GM19324 (cell line): ENCODE measurements around the gene GBP6.
"Not testable (repeated sequence)": the region's sequence is repeated elsewhere in the genome, so short reads cannot be mapped to it uniquely, and the experiment has no call there.

Experiments
- ATAC-seq: cut with Tn5 transposase; IDR thresholded peaks from one replicate; pipeline ENCODE4 v1.9.1; 2021; ENCODE audit warnings: mild to moderate bottlenecking, moderate library complexity; ENCODE audit not compliant: unreplicated experiment, low FRiP score

GBP6 gene

DNA sequence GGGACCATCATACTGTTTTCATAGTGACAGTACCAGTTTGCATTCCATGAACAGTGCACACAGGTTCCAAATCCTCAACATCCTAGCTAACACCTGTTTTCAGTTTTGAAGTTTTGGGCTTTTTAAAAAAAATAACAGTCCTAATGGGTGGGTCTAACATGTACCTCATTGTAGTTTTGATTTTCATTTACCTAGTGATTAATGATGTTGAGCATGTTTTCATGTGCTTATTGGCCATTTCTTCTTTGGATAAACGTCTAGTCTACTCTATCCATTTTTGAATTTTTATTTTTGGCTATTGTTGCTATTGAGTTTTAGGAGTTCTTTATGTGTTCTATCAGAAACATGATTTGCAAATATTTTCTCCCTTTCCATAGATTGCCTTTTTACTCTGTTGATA, 3.4 kb downstream of the GBP6 start:
- ATAC-seq, result no peak

DNA sequence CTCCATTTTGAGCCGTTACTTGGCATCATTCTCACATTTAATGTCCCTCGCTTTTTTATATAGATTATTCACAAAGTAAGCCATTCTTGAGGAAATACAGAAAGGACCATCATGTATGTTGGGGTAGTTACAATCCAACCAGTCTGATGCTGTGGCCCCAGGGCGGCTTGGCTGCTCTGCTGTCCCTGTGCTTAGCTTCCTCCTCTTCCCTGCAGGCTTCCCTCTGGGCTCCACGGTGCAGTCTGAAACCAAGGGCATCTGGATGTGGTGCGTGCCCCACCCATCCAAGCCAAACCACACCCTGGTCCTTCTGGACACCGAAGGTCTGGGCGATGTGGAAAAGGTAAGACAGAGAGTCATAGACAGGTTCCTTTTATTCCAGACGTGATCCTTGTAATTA, 5.5 kb downstream of the GBP6 start:
- ATAC-seq, result no peak

DNA sequence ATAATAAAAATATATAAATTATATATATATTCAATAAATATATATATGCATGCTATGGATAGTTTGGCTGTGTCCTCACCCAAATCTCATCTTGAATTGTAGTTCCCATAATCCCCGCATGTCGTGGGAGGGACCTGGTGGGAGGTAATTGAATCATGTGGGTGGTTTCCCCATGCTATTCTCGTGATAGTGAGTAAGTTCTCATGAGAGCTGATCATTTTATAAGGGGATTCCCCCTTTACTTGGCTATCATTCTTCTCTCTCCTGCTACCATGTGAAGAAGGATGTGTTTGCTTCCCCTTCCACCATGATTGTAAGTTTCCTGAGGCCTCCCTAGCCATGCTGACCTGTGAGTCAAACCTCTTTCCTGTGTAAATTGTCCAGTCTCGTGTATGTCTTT, 10.0 kb downstream of the GBP6 start:
- not testable (repeated sequence) for ATAC-seq

DNA sequence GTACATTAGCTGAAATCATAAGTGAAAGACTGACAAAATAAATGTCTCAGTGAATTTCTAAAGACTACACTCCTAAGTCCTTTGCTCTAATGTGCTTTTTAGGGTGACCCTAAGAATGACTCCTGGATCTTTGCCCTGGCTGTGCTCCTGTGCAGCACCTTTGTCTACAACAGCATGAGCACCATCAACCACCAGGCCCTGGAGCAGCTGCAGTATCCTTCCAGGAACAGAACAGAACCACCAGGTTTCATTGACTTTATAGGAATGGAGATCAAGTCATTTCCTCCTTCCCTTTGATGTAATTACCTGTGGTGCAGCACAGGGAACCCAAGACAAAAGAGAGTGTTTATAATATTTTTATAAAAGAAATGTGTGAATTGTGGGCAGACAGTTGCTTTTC, 14.1 kb downstream of the GBP6 start:
- no peak for ATAC-seq

DNA sequence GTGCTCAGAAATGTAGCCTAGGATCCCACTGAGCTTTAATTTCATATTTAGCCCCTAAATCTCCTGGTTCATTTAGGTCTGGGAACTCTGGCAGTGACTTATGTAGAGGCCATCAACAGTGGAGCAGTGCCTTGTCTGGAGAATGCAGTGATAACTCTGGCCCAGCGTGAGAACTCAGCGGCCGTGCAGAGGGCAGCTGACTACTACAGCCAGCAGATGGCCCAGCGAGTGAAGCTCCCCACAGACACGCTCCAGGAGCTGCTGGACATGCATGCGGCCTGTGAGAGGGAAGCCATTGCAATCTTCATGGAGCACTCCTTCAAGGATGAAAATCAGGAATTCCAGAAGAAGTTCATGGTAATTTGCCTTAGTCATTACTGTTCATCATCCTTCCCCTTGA, 17.8 kb downstream of the GBP6 start:
- ATAC-seq, result no peak

DNA sequence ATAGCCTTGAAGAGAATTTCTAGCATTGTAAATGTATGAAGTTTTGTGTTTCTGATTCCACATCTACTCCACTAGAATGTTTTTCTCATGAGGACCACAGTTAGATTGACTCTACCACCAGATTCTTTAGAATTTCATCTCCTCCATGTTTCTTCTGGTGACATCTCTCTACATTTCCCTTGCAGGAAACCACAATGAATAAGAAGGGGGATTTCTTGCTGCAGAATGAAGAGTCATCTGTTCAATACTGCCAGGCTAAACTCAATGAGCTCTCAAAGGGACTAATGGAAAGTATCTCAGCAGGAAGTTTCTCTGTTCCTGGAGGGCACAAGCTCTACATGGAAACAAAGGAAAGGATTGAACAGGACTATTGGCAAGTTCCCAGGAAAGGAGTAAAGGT, 18.6 kb downstream of the GBP6 start:
- ATAC-seq, result no peak

DNA sequence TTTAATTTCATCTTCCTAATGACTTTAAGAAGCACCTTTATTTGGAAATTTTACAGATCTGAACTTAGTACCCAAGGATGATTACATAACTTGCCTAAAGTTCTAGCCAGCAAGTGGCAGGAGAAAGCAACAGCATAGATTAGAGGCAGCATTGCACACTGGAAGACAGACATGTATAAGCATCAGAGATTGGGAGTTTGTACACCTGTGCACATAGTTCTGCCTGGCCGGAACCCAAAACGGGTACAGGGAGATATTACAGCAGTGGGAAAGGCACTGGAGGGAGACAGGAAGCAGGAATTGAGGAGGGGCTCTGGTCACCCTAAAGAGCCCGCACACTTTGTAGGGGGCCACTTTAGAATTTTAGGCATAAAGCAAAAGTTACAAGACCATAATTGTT, 19.3 kb downstream of the GBP6 start:
- ATAC-seq, result no peak

DNA sequence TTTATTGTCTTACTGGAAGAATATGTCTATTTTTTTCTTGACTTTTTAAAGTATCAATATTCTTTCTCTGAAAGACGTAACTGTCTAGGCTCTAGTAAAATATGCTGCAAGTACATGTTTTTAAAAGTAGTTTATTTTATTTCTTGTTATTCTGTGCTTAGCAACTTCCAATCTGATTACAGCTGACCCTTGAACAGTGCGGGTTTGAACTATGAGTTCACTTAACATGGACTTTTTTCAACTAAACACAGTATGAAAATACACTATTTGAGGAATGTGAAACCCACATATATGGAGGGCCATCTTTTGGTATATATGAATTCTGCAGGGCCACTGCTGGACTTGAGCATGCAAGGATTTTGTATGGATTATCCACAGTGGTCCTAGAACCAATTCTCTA, 26.8 kb downstream of the GBP6 start:
- ATAC-seq, result no peak

DNA sequence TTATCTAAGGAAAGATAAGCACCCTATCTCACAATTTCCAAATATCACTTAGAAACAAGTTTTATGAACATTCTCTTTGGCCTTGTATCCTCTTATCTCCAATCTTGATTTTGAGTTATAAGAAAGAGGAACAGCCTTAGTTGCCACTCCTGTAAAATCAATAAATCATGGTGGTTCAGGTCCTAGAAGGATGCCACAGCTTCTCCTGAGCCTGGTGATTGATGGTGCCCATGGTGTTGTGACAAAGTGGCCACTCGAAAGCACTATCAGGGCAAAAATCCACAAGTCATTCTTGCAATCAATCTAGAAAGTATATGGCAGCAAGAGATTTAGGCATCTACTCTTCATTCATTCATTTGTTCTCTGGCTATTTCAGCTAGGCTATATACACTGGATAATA, 27.8 kb downstream of the GBP6 start:
- no peak for ATAC-seq

DNA sequence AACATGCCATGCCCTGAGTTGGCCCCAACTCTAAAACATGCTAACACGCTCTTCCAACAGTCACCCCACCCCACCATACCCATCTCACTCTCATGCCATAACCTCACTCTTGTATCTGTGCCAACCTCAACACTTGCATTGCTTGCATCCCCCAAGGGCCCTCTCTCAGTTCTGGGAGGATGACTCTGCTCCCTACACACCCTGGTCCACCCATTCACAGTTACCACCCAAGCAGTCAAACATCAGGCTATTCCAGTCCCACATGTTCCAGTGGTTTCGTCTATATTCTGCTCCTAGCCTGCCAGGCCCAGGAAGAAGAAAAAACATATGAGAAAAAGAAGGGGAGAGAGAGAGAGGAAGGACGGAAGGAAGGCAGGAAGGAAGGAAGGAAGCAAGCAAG, 31.0 kb downstream of the GBP6 start:
- ATAC-seq, result no peak

DNA sequence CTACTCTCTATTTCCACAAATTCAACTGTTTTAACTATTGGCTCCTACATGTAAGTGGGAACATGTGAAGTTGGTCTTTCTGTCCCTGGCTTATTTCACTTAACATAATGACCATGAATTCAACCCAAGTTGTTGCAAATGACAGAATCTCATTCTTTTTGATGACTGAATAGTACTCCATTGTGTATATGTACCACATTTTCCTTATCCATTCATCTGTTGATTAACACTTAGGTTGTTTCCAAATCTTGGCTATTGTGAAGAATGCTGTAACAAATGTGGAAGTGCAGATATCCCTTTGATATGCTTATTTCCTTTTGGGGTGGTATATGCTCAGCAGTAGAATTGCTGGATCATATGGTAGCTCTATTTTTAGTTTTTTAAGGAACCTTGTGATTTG, 33.0 kb downstream of the GBP6 start:
- ATAC-seq, result no peak

DNA sequence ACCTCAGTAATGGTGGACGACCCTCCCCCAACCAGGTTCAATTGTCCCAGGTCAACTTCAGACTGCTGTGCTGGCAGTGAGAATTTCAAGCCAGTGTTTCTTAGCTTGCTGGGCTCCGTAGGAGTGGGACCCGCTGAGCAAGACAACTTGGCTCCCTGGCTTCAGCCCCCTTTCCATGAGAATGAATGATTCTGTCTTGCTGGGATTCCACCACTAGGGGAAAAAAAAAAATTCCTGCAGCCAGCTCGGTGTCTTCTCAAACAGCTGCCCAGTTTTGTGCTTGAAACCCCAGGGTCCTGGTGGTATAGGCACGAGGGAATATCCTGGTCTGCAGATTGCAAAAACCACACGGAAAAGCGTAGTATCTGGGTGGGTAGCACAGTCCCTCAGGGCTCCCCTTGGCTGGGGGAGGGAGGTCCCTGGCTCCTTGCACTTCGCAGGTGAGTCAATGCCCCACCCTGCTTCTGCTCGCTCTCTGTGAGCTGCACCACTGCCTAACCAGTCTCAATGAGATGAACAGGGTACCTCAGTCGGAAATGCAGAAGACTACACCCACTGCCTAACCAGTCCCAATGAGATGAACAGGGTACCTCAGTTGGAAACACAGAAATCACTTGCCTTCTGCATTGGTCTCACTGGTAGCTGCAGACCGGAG, 41.5 kb downstream of the GBP6 start:
- ATAC-seq, result no peak

DNA sequence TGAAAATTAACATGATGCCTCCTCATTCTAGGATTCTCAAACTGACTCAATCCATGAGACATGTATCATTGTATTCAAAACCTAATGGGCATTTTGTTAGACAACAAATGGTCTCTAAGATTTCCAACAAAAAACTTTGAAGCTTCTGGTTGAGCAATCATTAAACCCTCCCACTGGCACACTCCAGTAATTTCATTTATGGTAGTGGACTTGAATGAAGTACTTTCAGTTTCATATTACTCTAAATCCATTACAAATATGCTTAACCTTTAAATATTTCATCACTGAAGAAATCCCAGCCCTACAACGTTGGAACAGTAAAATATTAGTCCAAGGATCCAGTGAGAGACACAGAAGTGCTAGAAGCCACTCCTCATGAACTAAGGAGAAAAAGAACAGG, 43.5 kb downstream of the GBP6 start:
- no peak for ATAC-seq

DNA sequence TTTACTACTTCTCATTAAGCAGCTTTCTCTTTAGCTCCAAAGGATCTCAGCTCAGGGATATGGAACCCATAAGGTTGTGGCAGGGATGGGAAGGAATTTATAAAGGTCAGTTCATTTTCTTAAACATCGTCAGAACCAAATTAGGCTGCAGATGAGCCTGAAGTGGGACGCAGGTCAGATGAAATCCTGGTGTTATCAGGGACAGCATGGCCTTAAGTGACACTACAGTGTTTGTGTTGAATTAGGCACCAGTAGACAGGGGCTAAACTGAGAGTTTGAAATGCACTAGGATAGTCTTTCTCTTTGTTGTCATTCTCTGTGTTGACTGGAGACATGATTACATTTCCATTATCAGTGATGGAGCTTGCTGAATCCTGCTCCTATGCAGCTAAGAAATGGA, 43.9 kb downstream of the GBP6 start:
- not testable (repeated sequence) for ATAC-seq

DNA sequence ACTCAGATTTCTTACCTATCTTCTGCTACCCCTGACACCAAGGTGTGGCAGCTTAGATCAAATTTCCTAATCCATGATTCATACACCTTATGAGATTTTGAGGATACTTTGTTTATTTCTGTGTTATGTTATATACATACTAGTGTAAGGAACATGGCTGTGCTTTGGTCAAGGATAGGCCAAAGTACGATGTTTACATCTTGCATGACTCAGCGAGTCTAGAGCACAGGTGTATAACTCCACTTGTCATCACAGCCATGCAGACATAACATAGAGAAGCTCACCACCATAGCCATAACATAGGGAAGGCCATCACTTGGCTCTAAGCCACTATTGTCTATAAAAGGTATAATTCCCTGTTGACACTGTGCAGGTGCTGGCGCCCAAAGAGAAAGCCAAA, 61.2 kb downstream of the GBP6 start:
- ATAC-seq, result no peak

DNA sequence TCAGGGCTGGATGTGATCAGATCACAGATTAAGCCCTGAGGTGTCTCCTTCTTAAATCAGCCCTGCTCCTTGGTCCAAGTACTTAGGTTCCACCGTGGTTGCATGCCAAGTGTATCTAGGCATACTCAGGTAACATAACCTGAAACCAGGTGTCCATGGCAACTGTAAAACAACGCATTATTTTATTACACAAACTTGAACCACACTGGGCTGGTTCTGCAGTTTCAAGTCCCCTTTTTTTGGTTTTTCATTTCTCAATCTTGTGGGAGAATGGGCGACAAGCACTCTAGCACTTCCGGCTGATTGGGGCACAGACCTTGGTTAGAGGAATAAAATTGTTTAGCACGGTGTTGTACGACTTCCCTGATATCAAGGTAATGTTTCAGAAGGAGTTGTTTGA, 65.2 kb downstream of the GBP6 start:
- no peak for ATAC-seq

DNA sequence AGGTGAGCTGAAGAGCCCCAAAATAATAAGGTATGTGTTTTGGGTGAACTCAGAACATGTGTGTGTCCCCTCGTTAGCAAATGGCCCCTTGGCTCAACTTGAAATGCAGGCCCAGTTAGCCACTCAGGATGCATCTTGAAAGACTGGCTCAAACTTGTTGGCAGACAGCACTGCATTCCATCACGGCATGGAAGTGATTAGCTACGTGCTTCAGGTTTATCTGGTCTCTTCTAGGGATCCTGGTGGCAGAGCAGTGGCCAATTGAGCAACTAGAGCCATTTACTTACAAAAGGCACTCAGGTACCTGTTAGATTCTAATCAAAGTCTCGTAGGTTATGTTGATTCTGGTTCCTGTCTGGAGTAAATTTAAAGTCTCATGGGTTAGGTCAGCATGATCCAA, 65.8 kb downstream of the GBP6 start:
- not testable (repeated sequence) for ATAC-seq

DNA sequence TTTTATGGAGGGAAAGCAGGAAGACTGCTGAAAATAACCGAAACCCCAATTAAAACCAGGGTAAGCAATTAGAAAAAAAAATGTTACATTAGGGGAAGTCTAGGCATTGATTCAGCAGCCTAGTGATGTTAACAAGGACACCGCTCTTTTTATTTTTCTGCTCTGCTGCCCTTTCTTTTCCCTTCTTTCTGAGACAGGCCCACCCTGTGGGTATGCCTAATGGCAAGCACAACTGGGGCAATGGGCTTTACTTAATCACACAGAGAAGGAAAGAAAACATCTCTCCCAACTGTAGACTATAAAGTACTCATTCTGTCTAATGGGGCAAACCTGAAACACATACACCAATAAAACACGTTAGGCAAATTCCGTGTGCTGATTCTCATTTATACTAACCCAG, 69.6 kb downstream of the GBP6 start:
- ATAC-seq, result no peak

DNA sequence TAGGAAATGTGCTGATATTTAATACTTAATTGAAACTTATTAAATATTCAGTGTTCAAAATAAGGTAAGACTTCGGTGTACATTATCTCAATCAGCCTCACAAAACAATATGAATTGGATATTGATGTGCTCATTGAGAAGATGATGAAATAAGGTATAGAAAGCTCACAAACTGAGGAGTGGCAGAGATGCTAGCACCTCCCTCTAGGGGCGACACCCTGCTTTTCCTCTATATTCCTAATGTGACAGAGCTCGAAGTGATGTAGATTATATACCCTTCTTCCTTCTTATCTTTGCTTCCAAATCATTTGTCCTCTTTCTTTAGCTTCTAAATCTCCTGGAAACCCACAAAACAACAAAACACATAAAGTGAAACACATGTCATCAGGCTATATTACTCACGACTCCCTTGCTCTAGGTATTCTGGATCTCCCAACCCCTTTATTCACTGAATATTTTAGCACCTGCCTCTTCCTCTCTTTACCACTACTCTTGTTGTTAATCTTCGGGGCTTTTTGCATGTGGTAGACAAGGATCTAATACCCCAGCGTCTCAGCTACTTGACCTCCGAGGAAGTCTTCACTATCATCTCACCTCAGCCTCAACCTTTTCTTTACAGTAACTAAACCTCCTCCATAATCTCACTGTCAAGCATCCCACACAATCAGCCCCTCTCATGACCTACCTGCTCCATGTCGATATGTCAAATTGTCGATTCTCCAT, 70.4 kb downstream of the GBP6 start:
- ATAC-seq, result not testable (repeated sequence)
